GM21786 (cell line): ENCODE data around the gene CPZ.
"Not testable (repeated sequence)": the region's sequence is repeated elsewhere in the genome, so short reads cannot be mapped to it uniquely, and the experiment has no call there.

ENCODE experiments used
- ATAC-seq: cut with Tn5 transposase; IDR thresholded peaks from one replicate; pipeline ENCODE4 v1.9.1; 2021; ENCODE audit not compliant: unreplicated experiment

Gene CPZ

DNA sequence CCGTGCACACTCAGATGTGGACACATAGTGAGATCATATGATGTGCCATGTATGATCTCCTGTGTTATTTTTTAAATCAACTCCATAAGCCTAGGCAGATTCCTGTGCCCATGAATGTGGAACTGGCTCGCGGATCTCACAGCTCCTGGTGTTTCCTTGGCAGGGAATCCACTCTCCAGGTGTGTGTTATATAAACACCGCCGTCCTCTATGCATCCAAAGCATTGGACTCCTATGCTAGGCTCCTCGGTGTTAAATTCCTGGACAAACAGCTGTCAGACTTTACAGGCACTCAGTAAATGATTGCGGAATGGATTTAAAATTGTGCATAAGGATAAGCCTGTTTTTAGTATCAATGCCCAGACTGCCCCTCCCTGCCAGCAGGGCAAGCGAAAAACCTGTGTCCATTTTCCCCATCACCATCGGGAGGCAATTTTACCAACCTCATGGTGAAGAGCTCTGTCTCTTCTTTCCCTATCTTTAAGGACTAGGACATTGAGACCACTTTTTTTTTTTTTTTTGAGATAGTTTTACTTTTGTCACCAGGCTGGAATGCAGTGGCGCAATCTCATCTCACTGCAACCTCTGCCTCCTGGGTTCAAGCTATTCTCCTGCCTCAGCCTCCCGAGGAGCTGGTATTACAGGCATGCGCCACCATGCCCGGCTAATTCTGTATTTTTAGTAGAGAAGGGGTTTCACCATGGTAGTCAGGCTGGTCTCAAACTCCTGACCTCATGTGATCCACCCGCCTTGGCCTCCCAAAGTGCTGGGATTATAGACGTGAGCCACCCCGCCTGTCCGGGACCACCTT, 36.0 kb upstream of the CPZ start:
- no peak for ATAC-seq

DNA sequence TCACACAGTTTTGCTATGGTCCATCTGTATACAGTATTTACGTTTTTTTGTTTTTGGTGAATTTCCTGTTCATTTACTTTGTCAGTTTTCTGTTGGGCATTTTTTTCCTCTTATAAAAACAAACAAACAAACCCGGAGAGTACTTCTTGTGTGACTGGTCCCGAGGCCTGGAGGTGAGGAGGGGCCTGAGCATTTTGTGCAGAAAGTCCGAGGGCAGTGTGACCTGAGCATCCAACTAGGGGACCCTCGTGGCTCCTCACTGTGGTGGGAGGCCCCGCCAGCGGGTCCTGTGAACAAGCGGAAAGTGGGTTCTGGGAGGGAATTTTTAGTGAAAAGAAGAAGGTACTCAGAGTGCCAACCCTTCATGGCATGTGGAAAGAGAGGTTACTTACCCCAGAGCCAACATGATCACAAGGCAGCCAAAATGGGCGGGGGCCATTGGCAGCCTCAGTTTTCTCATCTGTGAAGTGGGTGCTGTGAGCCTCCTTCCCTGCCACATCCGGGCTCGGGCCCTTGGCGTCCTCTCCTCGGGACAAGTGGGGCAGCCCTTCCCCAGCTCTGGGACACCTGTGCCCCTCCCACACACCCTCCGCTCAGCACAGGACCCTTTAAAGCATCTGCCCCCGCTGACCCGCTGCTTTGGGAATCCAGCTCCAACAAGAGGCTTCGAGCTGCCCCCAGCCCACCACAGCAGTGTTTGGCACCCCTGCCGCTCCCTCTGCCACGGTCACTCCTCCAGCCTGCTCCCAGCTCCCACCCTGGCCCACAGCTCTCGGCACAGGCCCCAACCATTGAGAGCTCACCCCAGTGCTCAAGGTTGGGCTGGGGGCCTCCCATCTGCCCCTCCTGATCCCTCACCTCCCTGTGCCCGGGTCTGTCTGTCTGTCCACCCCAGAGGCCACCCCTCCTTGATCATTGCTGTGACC, 35.2 kb upstream of the CPZ start:
- ATAC-seq = no peak

DNA sequence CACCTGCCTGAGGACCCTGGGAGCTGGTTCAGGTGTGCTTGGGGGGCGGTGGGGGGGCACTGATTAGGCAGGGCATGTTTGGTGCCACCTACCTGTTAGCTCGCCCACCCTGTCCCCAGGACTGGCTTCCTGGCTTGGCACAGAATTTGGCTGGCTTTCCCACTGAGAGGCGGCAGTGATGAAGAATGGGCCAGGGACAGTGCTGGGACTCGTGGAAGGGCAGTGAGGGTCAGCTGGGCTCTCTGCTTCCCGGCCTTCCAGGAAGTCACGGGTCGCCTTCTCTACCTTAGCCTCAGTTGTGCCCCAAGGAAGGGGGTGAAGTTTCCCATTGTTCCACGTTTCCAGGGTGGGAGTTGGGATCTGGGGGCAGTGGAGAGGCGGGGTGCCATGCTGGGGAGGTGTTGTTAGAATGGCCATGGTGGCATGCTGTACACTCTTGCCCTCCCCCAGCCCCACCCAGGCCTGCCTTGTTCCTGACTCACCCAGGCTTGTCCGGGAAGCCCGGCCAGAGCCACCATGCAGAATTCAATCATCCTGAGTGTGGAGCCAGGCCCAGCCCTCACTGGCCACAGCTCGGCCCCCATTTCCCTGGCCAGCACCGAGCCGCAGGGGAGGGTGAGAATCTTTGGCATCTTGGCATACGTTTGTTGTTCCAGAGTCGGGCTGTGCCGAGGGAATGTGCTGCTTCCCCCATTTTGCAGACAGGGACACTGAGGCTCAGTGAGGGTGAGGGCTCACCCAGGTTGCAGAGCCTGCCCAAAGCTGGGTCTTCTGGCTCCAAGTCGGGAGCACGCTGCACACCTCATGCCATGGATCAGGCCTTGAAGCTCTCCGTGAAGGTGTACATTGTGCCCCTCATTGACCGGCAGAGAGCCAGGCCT, 34.2 kb upstream of the CPZ start:
- ATAC-seq = no peak

DNA sequence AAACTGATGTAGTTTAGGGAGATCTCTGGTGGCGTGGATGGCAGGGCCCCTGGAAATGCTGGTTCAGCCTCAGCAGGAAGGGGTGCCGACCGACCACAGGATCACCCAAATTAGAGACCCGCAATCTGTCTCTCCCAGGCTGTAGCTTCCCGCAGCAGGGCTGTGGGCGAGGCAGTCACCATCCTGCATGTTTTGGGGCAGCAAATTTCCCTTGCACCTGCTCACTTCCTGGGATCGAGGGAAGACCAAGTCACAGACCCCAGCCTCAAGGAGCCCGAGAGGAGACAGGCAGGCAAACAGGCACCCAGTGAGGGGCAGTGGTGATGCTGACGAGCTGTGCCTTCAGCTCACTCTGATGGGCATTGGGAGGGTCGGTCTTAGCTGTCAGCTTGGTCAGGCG, 33.6 kb upstream of the CPZ start:
- ATAC-seq = no peak

DNA sequence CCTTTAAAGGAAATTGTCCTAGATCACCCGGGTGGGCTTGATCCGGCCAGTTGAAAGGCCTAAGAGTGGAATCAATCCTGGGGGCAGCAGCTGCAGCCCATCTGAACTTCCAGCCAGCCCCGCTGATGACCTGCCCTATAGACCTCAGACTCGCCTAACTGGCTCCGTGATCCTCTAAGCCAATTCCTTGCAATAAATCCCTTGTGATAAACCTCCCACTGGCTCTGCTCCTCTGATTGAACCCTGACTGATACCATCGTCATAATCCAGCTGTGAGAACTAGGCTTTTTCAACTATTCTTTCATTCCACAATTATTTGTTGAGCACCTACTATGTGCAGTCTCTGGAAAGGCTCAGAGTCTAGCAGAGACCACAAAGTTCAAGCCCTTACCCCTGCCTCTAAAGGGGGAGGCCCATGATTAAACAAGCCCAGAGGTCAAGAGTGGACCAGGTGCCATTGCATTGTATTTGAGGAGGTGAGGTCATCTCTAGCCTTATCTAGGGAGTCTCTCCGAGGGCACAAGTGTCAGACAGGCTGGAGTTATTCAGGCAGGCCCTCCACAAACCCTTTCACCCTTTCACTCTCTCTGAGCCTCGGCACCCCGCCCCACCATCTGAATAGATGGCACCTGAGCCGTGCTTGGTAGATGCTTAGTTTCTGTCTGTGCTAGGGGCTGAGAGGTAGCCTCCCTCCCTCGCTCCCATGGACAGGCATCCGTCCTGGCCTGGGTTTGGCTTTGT, 32.9 kb upstream of the CPZ start:
- ATAC-seq = no peak

DNA sequence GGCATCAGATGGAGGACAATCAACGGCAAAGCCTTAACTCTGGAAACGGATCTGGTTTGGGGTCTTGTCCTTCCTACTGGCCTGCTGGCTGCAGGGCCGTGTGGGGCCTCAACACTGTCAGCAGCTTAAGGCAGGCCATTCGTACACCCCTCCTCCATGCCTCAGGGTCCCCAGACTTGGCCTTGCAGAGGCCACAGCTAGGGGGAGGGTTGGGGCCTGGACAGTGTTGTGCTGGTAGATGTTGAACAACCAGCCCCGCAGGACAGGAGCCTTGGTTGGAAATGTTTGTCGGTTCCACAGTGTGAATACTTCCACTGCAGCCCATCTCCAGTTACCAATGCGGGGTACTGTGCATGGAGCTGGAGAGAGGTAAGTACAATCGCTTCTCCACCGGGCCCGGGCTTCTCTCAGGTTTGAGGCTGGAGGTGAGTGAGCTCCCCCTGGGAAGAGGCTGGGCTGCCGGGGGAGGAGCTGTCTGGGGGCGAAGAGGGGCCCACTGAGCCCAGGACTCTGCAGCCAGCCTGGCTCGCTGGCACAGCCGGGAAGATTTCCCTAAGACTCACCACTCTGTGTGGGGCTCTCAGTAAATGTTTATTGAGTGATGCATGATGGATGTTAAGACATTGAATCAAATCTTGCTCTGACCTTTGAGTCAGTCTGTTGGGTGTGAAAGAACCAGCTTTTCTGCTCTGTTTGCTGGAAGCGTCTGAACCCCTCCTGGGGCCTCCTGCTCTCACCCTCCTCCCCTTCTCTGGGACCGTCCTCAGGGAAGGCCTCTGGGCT, 32.1 kb upstream of the CPZ start:
- ATAC-seq = no peak

DNA sequence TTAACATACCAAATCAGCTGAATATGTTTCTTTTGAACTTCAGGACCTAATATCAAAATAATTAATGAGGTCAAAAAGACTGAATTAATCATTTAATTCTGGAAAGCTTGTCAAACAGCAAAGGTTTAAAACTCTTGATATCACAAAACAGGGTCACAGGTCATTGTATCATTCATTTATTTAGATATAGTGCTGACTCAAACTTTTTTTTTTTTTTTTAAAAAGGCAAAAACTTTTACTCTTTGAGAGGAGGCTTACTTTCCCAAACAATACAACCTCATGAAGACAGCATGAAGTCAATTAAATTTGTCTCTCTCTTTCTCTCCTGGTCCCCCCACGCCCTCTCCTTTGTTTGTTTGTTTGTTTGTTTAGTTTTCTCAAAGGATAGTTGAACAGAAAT, 28.0 kb upstream of the CPZ start:
- no peak for ATAC-seq

DNA sequence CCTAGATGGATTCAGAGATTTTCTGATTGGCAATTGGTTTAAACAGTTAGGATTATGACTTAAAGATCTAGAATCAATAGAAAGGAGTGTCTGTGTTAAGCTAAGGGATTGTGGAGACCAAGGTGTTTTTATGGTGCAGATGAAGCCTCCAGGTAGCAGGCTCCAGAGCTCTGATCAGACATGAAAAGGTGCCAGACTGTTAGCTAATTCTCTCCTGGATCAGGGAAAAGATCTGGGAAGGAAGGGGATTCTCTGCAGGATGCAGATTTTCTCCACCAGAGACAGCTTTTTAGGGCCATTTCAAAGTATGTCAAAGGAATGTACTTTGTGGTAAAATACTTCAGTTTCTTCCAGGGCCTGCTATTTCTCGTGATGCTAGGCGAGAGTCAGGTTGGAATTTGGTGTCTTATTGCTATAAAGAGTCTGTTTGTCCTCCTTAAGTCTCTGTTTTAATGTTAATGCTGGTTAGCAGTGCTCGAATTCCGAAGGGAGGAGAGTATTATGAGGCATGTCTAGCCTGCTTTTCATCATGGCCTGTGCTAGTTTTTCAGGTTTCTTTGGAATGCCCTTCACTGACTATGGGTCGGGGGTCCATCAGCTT, 24.4 kb upstream of the CPZ start:
- no peak for ATAC-seq

DNA sequence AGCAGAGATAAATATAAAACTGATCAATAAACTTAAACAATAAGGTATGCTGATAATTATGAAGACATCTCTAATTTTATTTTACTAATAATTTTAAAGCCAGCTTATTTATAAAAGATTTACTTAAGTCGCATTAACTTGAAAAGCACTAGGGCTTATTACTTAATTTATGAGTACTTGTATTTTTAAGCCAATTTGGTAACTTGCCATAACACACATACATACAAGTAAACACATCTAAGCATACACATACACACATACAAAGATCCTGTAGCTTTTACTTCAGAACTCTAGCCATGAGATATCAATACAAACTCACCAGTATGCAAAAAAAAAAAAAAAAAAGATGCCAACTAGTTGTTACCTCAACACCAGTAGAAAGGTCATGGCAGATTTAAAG, 22.4 kb upstream of the CPZ start:
- no peak for ATAC-seq

DNA sequence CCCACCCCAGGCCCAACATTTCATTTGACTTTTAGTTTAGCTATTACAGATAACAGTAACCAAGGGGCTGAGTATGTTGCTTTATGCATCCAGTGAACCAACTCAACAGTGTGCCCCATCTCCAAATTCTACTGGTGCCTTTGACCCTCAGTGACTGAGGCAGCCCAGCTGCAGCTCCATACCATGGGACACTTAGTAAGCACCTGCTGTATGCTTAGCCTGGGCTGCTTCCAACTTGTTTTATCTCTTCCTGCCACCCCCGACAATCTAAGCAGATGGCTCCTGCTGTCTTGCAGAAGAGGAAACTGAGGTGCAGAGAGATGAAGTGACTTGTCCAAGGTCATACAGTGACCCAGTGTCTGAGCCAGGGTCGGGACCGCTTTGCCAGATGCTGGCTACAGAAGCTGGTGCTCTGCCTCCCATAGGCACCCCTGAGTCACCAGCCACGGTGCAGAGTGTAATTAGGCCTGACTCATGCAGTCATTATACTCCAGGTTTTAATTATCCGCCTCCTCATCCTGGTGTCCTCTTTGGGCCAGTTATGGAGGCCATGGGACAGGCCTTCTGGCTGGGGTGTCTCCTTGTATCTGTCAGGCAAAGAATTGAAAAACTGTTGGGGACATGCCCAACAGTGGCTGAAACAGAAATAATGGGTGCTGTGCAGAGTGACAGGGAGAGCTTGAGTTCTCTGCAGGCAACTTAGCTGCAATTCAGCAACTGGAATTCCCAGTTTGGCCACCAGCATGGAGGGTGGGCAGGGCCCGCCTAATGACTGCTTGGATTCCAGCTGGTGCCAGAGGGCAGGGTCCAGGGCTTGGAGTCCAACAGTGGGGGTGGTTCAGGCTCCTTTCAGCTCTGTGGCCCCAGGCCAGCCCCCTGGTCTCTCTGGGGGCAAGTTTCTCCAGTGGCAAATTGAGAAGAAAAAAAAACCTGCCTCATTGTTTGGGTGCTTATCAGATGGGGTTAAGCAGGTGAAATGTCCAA, 20.6 kb upstream of the CPZ start:
- ATAC-seq = no peak

DNA sequence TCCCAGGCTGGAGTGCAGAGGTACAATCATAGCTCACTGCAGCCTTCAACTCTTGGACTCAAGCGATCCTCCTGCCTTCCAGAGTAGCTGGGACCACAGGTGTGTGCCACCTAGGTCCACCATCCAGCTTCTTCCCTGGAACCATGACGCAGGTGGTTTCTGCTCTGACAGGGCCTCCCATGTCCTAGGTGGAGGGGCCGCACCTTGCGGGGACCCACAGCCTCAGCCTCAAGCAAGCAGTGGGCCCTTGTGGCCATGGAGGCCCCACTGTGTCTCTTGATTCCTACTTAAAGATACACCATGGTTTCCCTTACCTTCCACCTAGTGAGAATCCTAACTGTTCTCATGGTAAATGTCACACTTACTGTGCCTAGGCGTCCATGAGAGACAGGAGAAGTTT, 19.3 kb upstream of the CPZ start:
- no peak for ATAC-seq

DNA sequence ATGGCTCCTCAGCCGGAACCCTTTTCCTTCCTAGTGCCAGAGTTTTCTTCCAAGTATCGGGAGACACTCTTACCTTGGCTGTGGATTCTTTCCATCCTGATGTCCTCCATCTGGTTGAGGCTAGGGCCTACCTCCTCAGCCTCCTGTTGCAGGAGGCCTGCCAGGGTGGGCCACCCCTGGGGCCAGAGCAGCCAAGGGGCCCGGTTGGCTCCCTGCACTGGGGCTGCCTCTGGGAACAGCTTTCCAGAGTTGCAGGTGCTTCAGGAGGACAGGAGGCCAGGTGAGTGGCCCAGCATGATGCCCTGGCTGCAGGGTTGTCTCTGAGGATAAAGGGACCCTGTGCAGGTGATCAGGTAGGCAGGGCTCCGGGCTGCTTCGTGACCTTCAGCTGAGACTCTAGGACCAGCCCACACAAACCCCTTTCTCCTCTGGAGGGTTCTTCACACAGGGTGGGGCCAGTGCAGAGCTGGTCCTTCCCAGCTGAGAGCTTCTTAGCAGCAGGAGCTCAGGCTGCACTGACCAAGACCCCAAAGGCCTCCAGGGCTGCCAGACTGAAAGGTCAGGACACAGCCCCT, 17.7 kb upstream of the CPZ start:
- no peak for ATAC-seq

DNA sequence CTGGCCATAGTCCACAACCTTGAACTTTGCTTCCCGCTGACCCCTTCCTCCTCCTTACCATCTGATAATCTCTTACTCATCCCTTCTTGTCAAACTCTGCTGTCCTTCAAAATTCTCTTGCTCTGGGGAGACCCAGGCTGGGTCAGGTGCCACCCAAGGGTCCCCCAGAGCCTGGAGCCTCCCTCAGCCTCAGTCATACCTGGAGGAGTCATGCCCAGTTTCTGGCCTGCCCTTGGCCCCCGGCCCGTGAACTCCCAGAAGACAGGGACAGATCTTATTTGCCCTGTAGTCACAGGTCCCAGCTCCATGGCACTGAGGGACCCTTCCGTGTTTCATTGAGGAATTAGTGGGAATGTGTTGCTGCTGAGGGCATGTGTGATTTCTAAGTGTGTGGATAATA, 17.1 kb upstream of the CPZ start:
- ATAC-seq = no peak

DNA sequence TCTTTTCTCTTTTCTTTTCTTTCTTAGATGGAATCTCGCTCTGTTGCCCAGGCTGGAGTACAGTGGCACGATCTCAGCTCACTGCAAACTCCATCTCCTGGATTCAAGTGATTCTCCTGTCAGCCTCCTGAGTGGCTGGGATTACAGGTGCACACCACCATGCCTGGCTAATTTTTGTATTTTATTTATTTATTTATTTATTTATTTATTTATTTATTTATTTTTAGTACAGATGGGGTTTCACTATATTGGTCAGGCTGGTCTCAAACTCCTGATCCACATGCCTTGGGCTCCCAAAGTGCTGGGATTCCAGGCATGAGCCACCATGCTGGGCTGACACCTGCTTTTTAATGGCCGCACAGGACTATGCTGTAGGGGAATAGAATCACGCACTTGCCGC, 16.0 kb upstream of the CPZ start:
- not testable (repeated sequence) for ATAC-seq

DNA sequence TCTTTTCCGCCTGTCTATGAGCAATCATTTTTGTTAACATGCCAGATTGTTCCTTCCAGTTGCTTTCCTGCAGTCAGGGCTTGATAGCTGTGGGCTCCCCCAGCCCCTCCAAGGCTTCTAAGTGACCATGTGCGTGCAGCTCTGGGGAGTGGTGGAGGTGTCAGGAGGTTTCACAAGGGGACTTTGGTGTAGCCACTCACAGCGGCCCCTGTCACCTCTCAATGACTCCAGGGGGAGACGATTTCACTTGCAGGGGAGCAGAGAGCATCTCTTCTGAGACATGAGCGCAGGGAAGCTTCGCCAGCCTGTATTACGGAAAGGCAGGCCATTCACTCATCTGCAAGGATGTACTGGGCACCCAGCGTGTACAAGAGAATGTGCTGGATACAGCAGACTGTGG, 15.5 kb upstream of the CPZ start:
- ATAC-seq = no peak

DNA sequence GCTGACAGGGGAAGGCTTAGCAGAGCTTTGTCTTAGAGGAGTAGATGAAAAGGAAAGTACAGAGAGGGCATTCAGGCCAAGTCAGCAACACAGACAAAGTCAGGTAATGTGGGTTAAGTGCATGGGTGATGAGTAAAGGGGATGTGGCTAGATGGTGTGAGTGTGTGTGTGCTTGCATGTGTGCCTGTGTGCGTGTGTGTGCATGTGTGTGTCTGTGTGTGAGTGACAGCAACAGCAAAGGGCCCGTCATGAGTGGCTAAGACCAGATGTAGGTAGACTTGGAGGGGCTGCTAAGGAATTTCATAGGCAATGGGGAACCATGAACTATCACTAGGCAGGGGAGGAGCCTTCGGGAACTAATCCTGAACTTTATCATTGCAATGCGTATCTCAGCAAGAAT, 14.6 kb upstream of the CPZ start:
- no peak for ATAC-seq

DNA sequence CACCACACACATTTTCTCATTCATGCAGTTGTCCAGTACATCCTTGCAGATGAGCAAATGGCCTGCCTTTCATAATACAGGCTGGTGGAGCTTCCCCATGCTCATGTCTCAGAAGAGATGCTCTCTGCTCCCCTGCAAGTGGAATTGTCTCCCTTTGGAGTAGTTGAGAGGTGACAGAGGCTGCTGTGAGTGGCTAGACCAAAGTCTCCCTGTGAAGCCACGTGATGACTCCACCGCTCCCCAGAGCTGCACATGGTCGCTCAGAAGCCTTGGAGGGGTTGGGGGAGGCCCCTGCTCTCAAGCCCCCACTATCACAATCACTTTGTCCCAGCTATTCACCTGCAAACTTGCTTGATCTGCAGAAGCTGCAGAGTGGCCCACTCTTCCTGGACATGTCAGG, 13.8 kb upstream of the CPZ start:
- no peak for ATAC-seq
